Neural progenitor cell (in vitro differentiated cells): ENCODE results near the gene SDK1. TPM values are rescaled to one million over a fixed set of nuclear protein-coding genes. Genes with fewer than 3 reads are reported as not detected.

Source experiments
- DNase-seq: peaks from one replicate; pipeline ENCODE4 v3.0.0-alpha.2; 2016; ENCODE audit warnings: low spot score
- H2AFZ ChIP-seq: fragments of 200-600 bp; sonication (generic); replicated peaks from 2 replicates; pipeline ENCODE4 v1.6.1; 2016; ENCODE audit warnings: antibody characterized with exemption
- H3F3A ChIP-seq: fragments of 200-600 bp; sonication (generic); 2 replicates; pipeline ENCODE4 v1.6.1; 2016; ENCODE audit warnings: antibody characterized with exemption, low read depth
- H3K27ac ChIP-seq: fragments of 200-600 bp; sonication (generic); 2 replicates; pipeline ENCODE4 v1.5.1; 2016; ENCODE audit warnings: mild to moderate bottlenecking
- H3K27me3 ChIP-seq: fragments of 200-600 bp; sonication (generic); 2 replicates; pipeline ENCODE4 v1.6.1; 2016; ENCODE audit warnings: mild to moderate bottlenecking, moderate library complexity
- H3K36me3 ChIP-seq: fragments of 200-600 bp; sonication (generic); 2 replicates; pipeline ENCODE4 v1.5.1; 2016
- H3K4me1 ChIP-seq: fragments of 200-600 bp; sonication (generic); 2 replicates; pipeline ENCODE4 v1.6.1; 2016; ENCODE audit warnings: mixed run types
- H3K4me2 ChIP-seq: fragments of 200-600 bp; sonication (generic); 2 replicates; pipeline ENCODE4 v1.6.1; 2016
- H3K4me3 ChIP-seq: fragments of 200-600 bp; sonication (generic); 2 replicates; pipeline ENCODE4 v1.5.1; 2016
- H3K79me2 ChIP-seq: fragments of 200-600 bp; sonication (generic); 2 replicates; pipeline ENCODE4 v1.6.1; 2016; ENCODE audit warnings: low read depth
- H3K9ac ChIP-seq: fragments of 200-600 bp; sonication (generic); 2 replicates; pipeline ENCODE4 v1.6.1; 2016
- H3K9me3 ChIP-seq: fragments of 200-600 bp; sonication (generic); 2 replicates; pipeline ENCODE4 v1.5.1; 2016; ENCODE audit warnings: low read depth
- H4K20me1 ChIP-seq: fragments of 200-600 bp; sonication (generic); 2 replicates; pipeline ENCODE4 v1.6.1; 2016; ENCODE audit warnings: low read depth
- H3K27ac Mint-ChIP-seq: 3 replicates; pipeline ENCODE4 v1.8.0; 2021; ENCODE audit warnings: mixed read lengths
- H3K27me3 Mint-ChIP-seq: 2 replicates; pipeline ENCODE4 v1.8.0; 2022; ENCODE audit warnings: low read depth, mild to moderate bottlenecking, inconsistent platforms, moderate library complexity, mixed read lengths; ENCODE audit not compliant: insufficient read depth
- H3K36me3 Mint-ChIP-seq: 3 replicates; pipeline ENCODE4 v1.8.0; 2021; ENCODE audit warnings: mixed read lengths
- H3K4me1 Mint-ChIP-seq: 3 replicates; pipeline ENCODE4 v1.8.0; 2021; ENCODE audit warnings: mixed read lengths
- H3K4me3 Mint-ChIP-seq: 3 replicates; pipeline ENCODE4 v1.8.0; 2021; ENCODE audit warnings: mild to moderate bottlenecking, moderate library complexity, mixed read lengths
- H3K9me3 Mint-ChIP-seq: 3 replicates; pipeline ENCODE4 v1.8.0; 2020; ENCODE audit warnings: mixed read lengths
- EZH2 ChIP-seq: fragments of 200-600 bp; sonication (generic); IDR thresholded peaks from 2 replicates; pipeline ENCODE4 v1.6.1; 2017; ENCODE audit warnings: antibody characterized with exemption, mild to moderate bottlenecking, moderate library complexity
- EZH2phosphoT487 ChIP-seq: fragments of 200-600 bp; sonication (generic); IDR thresholded peaks from 2 replicates; pipeline ENCODE4 v1.6.1; 2017; ENCODE audit warnings: antibody characterized with exemption
- total RNA-seq: library from RNA; depleted of rRNA; stranded (reverse); fragments of >200 nt; gene quantifications from 2 replicates; pipeline ENCODE4 v1.2.3, GENCODE V29; 2015; ENCODE audit warnings: low replicate concordance
- TF ChIP-seq, protein P1 (sequence below): fragments of 200-600 bp; sonication (generic); IDR thresholded peaks from 2 replicates; pipeline ENCODE4 v1.5.1; 2017; ENCODE audit warnings: antibody characterized with exemption, mild to moderate bottlenecking

The SDK1 gene
- total RNA-seq, 1 donor from 2014 or later, result 4.9 TPM

DNA sequence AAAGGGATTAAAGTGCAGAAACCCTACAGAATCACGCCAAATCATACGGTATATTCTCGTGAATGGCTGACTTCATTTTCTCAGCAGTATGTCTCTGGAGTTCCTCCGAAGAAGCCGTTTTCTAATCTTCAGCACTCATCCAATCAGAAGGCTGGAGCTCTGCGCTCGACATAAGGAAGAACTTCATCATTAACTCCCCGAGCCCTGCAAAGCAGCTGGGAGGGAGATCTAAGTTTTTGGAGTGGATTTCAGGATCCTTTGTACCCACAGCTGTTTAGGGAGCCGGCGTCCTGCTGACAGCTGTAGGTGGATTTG is 40.7 kb upstream of the SDK1 start:
- H3K27me3 ChIP-seq, result no peaks in the 10 kb centered on the region
- H4K20me1 ChIP-seq, result no peaks in the 10 kb centered on the region
- H3K4me3 ChIP-seq, result no peak overlapping the region
- no peak for DNase-seq
- H3K79me2 ChIP-seq, result no peaks in the 10 kb centered on the region
- TF ChIP-seq EZH2phosphoT487 (no peak), EZH2 (no peak)
- TF ChIP-seq, protein P1, sequence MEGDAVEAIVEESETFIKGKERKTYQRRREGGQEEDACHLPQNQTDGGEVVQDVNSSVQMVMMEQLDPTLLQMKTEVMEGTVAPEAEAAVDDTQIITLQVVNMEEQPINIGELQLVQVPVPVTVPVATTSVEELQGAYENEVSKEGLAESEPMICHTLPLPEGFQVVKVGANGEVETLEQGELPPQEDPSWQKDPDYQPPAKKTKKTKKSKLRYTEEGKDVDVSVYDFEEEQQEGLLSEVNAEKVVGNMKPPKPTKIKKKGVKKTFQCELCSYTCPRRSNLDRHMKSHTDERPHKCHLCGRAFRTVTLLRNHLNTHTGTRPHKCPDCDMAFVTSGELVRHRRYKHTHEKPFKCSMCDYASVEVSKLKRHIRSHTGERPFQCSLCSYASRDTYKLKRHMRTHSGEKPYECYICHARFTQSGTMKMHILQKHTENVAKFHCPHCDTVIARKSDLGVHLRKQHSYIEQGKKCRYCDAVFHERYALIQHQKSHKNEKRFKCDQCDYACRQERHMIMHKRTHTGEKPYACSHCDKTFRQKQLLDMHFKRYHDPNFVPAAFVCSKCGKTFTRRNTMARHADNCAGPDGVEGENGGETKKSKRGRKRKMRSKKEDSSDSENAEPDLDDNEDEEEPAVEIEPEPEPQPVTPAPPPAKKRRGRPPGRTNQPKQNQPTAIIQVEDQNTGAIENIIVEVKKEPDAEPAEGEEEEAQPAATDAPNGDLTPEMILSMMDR, result no peak
- H2AFZ ChIP-seq, result peak overlapping the region; percentile 51
- H3K27me3 Mint-ChIP-seq, result peaks cover 11% of the 10 kb centered on the region
- H3F3A ChIP-seq, result peaks cover 23% of the 10 kb centered on the region
- H3K9ac ChIP-seq, result no peak overlapping the region
- H3K27ac ChIP-seq, result no peak overlapping the region
- no peaks in the 10 kb centered on the region for H3K36me3 ChIP-seq
- H3K9me3 ChIP-seq, result no peaks in the 10 kb centered on the region
- peaks cover 38% of the 10 kb centered on the region for H3K4me1 Mint-ChIP-seq
- peaks cover 33% of the 10 kb centered on the region for H3K4me1 ChIP-seq
- H3K4me2 ChIP-seq, result peak overlapping the region; percentile 16
- H3K36me3 Mint-ChIP-seq, result no peaks in the 10 kb centered on the region
- H3K27ac Mint-ChIP-seq, result no peak overlapping the region
- H3K4me3 Mint-ChIP-seq, result no peak overlapping the region
- H3K9me3 Mint-ChIP-seq, result no peaks in the 10 kb centered on the region

DNA sequence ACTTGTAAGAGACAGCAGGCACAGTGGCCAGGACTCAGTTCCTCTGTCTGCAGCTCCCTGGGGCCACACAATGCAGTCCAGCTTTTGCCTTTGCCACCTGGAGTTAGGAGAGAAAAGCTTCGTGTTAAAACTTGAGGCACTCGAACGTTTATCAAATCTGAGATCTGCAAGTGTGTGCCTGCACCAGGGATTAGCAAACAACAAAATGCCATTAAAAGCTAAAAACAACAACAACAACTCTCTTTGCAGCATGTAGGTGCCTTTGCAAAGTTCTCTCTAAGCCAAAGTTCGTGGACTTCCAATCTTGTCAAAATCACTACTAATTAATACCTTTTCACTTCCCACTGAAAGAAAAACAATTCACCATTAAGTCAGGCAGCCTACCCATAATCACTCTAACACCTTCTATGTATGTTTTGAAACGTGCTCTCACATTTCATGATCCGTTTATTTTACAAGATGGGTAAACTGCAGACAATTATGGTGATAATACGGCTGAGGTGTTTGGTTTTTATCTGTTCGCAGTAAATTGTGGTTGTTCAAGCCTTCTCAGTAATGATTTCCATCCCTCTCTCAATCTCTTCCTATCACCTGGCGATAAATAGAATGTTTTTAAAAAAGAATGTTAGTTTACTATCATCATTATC is 36.2 kb upstream of the SDK1 start:
- Mint-ChIP-seq H3K27ac (no peak overlapping the region), H3K27me3 (peaks cover 16% of the 10 kb centered on the region), H3K4me1 (peaks cover 32% of the 10 kb centered on the region), H3K4me3 (no peak overlapping the region), H3K36me3 (no peaks in the 10 kb centered on the region), H3K9me3 (no peaks in the 10 kb centered on the region)
- H3F3A ChIP-seq, result peaks cover 36% of the 10 kb centered on the region
- peak overlapping the region; percentile 46 for H3K4me2 ChIP-seq
- H3K9ac ChIP-seq, result no peak overlapping the region
- H3K9me3 ChIP-seq, result no peaks in the 10 kb centered on the region
- no peak for TF ChIP-seq EZH2
- TF ChIP-seq EZH2phosphoT487, result no peak
- TF ChIP-seq, protein P1, result no peak
- no peaks in the 10 kb centered on the region for H3K27me3 ChIP-seq
- no peaks in the 10 kb centered on the region for H3K36me3 ChIP-seq
- peak; percentile 24 for DNase-seq
- H3K79me2 ChIP-seq, result no peaks in the 10 kb centered on the region
- no peak overlapping the region for H3K4me3 ChIP-seq
- H3K27ac ChIP-seq, result no peak overlapping the region
- no peaks in the 10 kb centered on the region for H4K20me1 ChIP-seq
- H2AFZ ChIP-seq, result no peak overlapping the region
- H3K4me1 ChIP-seq, result peaks cover 35% of the 10 kb centered on the region

DNA sequence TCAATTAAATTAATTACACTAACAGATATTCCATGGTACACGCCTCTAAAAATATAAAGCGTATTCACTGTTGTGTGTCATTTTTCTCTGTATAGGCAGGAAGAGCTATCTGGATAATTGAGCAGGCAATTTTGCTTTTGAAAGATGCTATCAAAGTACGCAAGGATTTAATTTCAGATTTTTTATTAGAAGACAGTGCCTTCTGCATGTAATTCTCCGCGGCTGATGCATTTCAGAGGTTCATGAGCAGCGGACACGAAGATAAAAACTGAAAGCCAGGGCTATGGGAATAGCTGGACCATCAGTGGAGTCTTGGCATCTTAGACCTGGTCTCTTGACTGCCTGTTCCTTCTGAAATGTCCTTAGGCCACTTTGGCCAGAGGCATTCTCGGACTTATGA is 35.7 kb upstream of the SDK1 start:
- Histone ChIP-seq H4K20me1 (no peaks in the 10 kb centered on the region), H3K4me2 (peak overlapping the region; percentile 46), H3K27me3 (no peaks in the 10 kb centered on the region), H3K9me3 (no peaks in the 10 kb centered on the region), H3K4me3 (no peak overlapping the region), H3F3A (peaks cover 32% of the 10 kb centered on the region), H3K9ac (no peak overlapping the region), H2AFZ (no peak overlapping the region), H3K36me3 (no peaks in the 10 kb centered on the region), H3K79me2 (no peaks in the 10 kb centered on the region), H3K4me1 (peaks cover 29% of the 10 kb centered on the region), H3K27ac (no peak overlapping the region)
- no peak for TF ChIP-seq EZH2
- TF ChIP-seq, protein P1, result no peak
- Mint-ChIP-seq H3K27ac (no peak overlapping the region), H3K9me3 (no peaks in the 10 kb centered on the region), H3K4me3 (no peak overlapping the region), H3K36me3 (no peaks in the 10 kb centered on the region), H3K4me1 (peaks cover 26% of the 10 kb centered on the region), H3K27me3 (peaks cover 16% of the 10 kb centered on the region)
- DNase-seq, result no peak
